AG09309 (cell line): ENCODE results near the gene MYH13.
A peak's percentile ranks its signal among the peaks of the same experiment; 100 is the strongest.
"Not testable (repeated sequence)": the region's sequence is repeated elsewhere in the genome, so short reads cannot be mapped to it uniquely, and the experiment has no call there.

ENCODE experiments used
- DNase-seq: peaks from one replicate; pipeline ENCODE4 v3.0.0-alpha.2; 2010; ENCODE audit warnings: low read depth
- H3K4me3 ChIP-seq: 2 replicates; pipeline ENCODE4 v1.5.1; 2011; ENCODE audit warnings: mild to moderate bottlenecking, low read depth, low read length, moderate library complexity; ENCODE audit not compliant: control insufficient read depth
- CTCF ChIP-seq: IDR thresholded peaks from 2 replicates; pipeline ENCODE4 v1.5.1; 2011; ENCODE audit warnings: mild to moderate bottlenecking, low read depth, low read length, inconsistent platforms; ENCODE audit not compliant: insufficient read depth, control insufficient read depth; ENCODE audit errors: missing control alignments

MYH13 gene

GRCh38 chr17:10295728-10296343 is 77.0 kb downstream of the MYH13 start:
- no peak overlapping the region for H3K4me3 ChIP-seq
- peak; percentile 68 for TF ChIP-seq CTCF
- no peak for DNase-seq

- TF ChIP-seq CTCF = no peak
- H3K4me3 ChIP-seq = no peak overlapping the region
- no peak for DNase-seq
Measured at GRCh38 chr17:10294180-10294579, 78.6 kb downstream of the MYH13 start.

- no peak overlapping the region for H3K4me3 ChIP-seq
- no peak for TF ChIP-seq CTCF
- DNase-seq = peak; percentile 21
Measured at GRCh38 chr17:10292057-10292937, 80.5 kb downstream of the MYH13 start.

GRCh38 chr17:10291576-10291975 is 81.2 kb downstream of the MYH13 start:
- not testable (repeated sequence) for DNase-seq, H3K4me3 ChIP-seq

GRCh38 chr17:10290041-10290440 is 82.8 kb downstream of the MYH13 start:
- DNase-seq = no peak
- no peak overlapping the region for H3K4me3 ChIP-seq
- no peak for TF ChIP-seq CTCF

- no peak overlapping the region for H3K4me3 ChIP-seq
- DNase-seq = no peak
- no peak for TF ChIP-seq CTCF
Measured at GRCh38 chr17:10286324-10286723, 86.5 kb downstream of the MYH13 start.

- TF ChIP-seq CTCF = no peak
- no peak for DNase-seq
- no peak overlapping the region for H3K4me3 ChIP-seq
Measured at GRCh38 chr17:10285896-10286295, 86.9 kb downstream of the MYH13 start.
